IPS DF 4.7 (cell line): ENCODE data around the gene TMPRSS12.
"Not testable (repeated sequence)": the region's sequence is repeated elsewhere in the genome, so short reads cannot be mapped to it uniquely, and the experiment has no call there.

Experiments
- DNase-seq: peaks from one replicate; pipeline ENCODE4 v3.0.0-alpha.2; 2013; ENCODE audit warnings: low spot score; ENCODE audit errors: extremely low read depth

Gene TMPRSS12

GRCh38 chr12:50859621-50860310 is 17.0 kb downstream of the TMPRSS12 start:
- no peak for DNase-seq

- DNase-seq = no peak
Measured at GRCh38 chr12:50862316-50862715, 19.6 kb downstream of the TMPRSS12 start.

- no peak for DNase-seq
Measured at GRCh38 chr12:50865266-50865665, 22.5 kb downstream of the TMPRSS12 start.

GRCh38 chr12:50868881-50869280 is 26.2 kb downstream of the TMPRSS12 start:
- not testable (repeated sequence) for DNase-seq

- no peak for DNase-seq
Measured at GRCh38 chr12:50882563-50882962, 39.8 kb downstream of the TMPRSS12 start.

DNA sequence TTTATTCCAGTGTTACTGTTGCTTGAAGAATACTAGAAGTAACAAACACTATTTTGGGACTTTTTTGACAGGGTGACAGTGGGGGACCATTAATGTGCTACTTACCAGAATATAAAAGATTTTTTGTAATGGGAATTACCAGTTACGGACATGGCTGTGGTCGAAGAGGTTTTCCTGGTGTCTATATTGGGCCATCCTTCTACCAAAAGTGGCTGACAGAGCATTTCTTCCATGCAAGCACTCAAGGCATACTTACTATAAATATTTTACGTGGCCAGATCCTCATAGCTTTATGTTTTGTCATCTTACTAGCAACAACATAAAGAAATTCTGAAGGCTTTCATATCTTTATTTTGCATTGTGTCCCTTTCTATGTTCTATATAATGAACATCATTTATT is 44.5 kb downstream of the TMPRSS12 start:
- DNase-seq = no peak

DNA sequence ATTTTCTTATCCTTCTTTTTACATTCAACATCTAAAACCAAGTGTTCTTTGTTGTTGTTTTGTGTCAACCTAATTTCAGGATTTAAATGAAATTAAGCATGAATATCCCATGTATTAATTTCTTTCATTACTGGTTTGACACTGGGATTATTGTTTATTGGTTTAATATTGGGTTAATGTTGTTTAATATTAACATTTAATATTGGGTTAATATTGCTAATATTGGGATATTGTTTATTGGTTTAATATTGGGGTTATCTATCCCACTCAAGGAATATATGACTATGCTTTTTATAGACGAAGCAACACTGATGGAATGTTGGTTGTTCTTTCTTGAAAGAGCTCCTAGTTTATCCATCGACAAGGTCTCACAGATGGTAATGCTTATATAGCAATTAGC is 45.9 kb downstream of the TMPRSS12 start:
- DNase-seq = no peak

- no peak for DNase-seq
Measured at GRCh38 chr12:50894241-50894640, 51.5 kb downstream of the TMPRSS12 start.

- DNase-seq = no peak
Measured at GRCh38 chr12:50901685-50902113, 59.0 kb downstream of the TMPRSS12 start.

DNA sequence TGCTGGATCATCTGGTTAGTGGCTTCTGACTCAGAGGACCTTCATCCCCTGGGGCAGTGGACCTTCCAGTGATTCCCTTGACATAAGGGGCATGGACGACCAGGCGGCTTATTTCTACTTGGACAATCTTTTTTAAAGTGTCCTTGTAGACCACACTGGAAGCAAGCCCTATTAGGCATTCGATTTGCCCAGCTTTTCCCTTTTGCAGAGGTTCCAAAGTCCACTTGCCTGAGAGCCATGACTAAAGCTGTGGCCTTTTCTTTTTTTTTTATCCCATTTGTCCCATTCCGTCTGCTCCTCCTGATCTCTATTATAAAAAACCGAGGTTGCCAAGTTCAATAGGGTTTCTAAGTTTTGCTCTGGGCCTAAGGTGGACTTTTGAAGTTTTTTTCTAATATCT is 65.8 kb downstream of the TMPRSS12 start:
- not testable (repeated sequence) for DNase-seq

DNA sequence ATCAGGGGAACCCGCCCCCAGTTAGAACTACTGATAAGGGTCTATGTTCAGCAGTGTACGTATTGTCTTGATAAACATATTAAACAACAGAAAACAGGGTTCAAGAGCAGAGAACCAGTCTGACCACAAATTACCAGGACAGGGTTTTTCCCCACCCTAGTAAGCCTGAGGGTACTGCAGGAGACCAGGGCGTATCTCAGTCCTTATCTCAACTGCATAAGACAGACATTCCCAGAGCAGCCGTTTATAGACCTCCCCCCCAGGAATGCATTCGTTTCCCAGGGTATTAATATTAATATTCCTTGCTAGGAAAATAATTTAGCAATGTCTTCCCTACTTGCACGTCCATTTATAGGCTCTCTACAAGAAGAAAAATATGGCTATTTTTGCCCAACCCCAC is 69.6 kb downstream of the TMPRSS12 start:
- not testable (repeated sequence) for DNase-seq

DNA sequence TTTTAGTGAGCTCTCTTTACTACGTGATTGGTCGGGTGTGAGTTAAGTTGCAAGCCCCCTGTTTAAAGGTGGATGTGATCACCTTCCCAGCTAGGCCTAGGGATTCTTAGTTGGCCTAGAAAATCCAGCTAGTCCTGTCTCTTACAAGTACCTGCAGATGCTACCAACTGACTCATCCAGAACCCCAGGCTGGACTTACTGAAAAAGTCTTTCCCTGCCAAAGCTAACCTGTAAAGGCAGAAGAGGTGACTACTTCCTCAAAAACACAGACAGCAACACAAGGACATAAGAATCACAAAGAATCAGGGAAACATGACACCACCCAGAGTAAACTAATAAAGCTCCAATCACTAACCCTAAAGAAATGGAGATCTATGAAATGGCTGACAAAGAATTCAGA is 70.5 kb downstream of the TMPRSS12 start:
- DNase-seq = no peak

- no peak for DNase-seq
Measured at GRCh38 chr12:50914872-50915484, 72.3 kb downstream of the TMPRSS12 start.

GRCh38 chr12:50916292-50916691 is 73.6 kb downstream of the TMPRSS12 start:
- DNase-seq = no peak

DNA sequence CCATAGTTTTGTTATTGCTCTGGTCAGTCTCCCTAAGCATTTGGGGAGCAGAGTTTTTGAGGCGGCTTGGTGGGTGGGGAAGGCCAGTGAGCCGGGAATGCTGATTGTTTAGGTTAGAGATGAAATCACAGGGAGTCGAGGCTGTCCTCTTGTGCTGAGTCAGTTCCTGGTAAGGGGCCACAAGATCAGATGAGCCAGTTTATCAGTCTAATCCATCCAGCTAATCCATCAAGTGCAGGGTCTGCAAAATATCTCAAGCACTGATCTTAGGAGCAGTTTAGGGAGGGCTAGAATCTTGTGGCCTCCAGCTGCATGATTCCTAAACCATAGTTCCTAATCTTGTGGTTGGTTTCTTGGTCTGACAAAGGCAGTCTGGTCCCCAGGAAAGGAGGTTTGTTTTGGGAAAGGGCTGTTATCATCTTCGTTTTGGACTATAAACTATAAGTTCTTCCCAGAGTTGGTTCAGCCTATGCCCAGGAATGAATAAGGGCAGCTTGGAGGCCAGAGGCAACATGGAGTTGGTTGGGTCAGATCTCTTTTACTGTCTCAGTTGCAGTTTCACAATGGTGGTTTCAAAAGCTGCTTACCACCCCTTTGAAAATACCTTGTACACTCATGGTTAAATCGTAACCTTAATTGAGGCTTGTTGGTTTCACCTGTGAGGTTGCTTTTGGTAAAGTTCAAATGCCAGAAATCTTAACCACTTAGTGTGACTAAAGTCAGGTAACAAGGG is 76.0 kb downstream of the TMPRSS12 start:
- DNase-seq = no peak

DNA sequence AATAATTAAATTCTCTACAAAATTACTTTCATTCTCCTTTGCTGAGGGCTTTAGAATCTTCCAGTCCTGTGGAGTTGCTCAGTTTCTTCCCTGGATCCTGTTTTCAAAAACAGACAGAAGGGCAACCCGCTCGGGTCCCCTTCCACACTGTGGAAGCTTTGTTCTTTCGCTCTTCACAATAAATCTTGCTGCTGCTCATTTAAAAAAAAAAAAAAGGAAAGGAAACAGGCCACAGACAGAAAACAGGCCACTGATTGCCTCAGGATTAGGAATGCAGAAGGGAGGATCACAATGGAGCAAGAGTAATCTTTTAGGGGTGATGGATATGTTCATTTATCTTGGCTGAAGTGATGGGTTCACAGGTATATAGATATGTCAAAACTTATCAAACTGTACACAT is 80.1 kb downstream of the TMPRSS12 start:
- DNase-seq = no peak

DNA sequence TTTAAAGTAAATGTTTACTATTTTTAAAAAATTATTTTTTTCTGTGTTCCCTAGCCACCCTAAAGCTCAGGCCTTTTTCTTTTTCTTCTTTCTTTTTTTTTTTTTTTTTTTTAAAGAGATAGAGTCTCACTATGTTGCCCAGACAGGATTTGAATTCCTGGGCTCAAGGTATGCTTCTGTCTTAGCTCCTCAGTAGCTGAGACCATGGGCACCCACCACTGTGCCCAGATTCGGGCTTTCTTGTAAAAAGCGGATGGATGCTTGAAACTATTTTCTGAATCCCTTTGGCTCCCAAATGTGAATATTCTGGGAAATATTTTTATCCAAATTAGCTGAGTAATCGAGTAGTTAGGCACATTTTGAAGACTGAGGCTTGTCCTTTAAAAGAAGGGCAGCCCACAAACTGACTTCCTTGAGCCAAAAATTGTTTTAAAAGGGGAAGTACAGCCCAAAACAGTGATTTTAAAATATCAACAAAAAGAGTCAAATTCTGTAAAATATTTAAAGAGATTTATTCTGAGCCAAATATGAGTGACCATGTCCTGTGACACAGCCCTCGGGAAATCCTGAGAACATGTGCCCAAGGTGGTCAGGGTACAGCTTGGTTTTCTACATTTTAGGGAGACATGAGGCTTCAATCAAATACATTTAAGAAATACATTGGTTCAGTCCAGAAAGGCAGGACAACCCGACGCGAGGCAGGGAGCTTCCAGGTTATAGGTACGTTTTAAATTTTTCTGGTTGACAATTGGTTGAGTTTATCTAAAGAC is 80.8 kb downstream of the TMPRSS12 start:
- no peak for DNase-seq

DNA sequence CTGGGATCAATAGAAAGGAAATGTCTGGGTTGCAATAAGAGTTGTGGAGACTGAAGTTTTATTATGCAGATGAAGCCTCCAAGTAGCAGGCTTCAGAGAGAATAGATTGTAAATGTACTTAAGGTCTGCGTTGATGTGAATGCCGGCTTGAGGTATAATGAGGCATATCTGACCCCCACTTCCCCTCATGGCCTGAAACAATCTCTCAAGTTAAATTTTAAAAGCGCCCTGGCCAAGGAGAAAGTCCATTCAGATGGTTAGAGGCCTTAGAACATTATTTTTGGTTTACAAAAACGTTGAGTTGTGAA is 81.4 kb downstream of the TMPRSS12 start:
- no peak for DNase-seq

GRCh38 chr12:50924439-50925341 is 82.0 kb downstream of the TMPRSS12 start:
- DNase-seq = no peak

GRCh38 chr12:50925342-50925651 is 82.6 kb downstream of the TMPRSS12 start:
- DNase-seq = no peak

GRCh38 chr12:50925920-50926319 is 83.2 kb downstream of the TMPRSS12 start:
- no peak for DNase-seq
